SK-N-SH (cell line): ENCODE results near the gene UFSP2.

ENCODE experiments used
- CTCF ChIP-seq: fragments of 200-600 bp; sonication (generic); IDR thresholded peaks from 2 replicates; pipeline ENCODE4 v1.6.1; 2017; ENCODE audit warnings: antibody characterized with exemption, mild to moderate bottlenecking, moderate library complexity
- MXI1 ChIP-seq: IDR thresholded peaks from 2 replicates; pipeline ENCODE4 v1.6.1; 2012; ENCODE audit warnings: mild to moderate bottlenecking, low read depth, low read length, improper control_type of control experiment
- POLR2AphosphoS5 ChIP-seq: IDR thresholded peaks from 2 replicates; pipeline ENCODE4 v1.6.1; 2012; ENCODE audit warnings: low read depth, low read length
- REST ChIP-seq: IDR thresholded peaks from 2 replicates; pipeline ENCODE4 v1.6.1; 2012; ENCODE audit warnings: mild to moderate bottlenecking, low read depth, low read length, moderate library complexity

- TF ChIP-seq CTCF (no peak), MXI1 (no peak), POLR2AphosphoS5 (no peak), REST (no peak)
These were observed 3.9 kb upstream of the UFSP2 start for GRCh38 chr4:185429660-185430059.
